HG03354 (cell line): ENCODE measurements around the gene CARM1.
"Not testable (repeated sequence)": the region's sequence is repeated elsewhere in the genome, so short reads cannot be mapped to it uniquely, and the experiment has no call there.

Source experiments
- ATAC-seq: cut with Tn5 transposase; IDR thresholded peaks from one replicate; pipeline ENCODE4 v1.9.1; 2021; ENCODE audit warnings: mild to moderate bottlenecking; ENCODE audit not compliant: unreplicated experiment, poor library complexity, severe bottlenecking

Gene CARM1

GRCh38 chr19:10870955-10871603 lies at the start of gene CARM1:
Gene CARM1, plus strand, starts transcription at chr19:10871553. Its CDS starts 150 bp downstream, at chr19:10871703.
- ATAC-seq, result peak; percentile 74

GRCh38 chr19:10823690-10824089 lies 47.7 kb upstream of the CARM1 start:
- ATAC-seq, result no peak

GRCh38 chr19:10826231-10826630 lies 45.1 kb upstream of the CARM1 start:
- ATAC-seq, result no peak

- no peak for ATAC-seq
These were observed 44.5 kb upstream of the CARM1 start for GRCh38 chr19:10826846-10827245.

GRCh38 chr19:10828981-10829821 lies 42.2 kb upstream of the CARM1 start:
- no peak for ATAC-seq

- no peak for ATAC-seq
These were observed 41.4 kb upstream of the CARM1 start for GRCh38 chr19:10829967-10830366.

GRCh38 chr19:10830370-10830769 lies 41.0 kb upstream of the CARM1 start:
- ATAC-seq, result no peak

- no peak for ATAC-seq
These were observed 40.2 kb upstream of the CARM1 start for GRCh38 chr19:10830931-10831779.

GRCh38 chr19:10831987-10832938 lies 39.1 kb upstream of the CARM1 start:
- no peak for ATAC-seq

GRCh38 chr19:10832939-10833296 lies 38.4 kb upstream of the CARM1 start:
- no peak for ATAC-seq

- ATAC-seq, result no peak
These were observed 36.1 kb upstream of the CARM1 start for GRCh38 chr19:10835089-10835753.

GRCh38 chr19:10835754-10836478 lies 35.4 kb upstream of the CARM1 start, which contains the start of gene TMED1:
Gene TMED1, minus strand, starts transcription at chr19:10836212. Its CDS starts 21 bp downstream, at chr19:10836191.
- peak; percentile 79 for ATAC-seq

GRCh38 chr19:10836479-10837330 lies 34.6 kb upstream of the CARM1 start:
- ATAC-seq, result peak; percentile 12

- ATAC-seq, result not testable (repeated sequence)
These were observed 33.7 kb upstream of the CARM1 start for GRCh38 chr19:10837649-10838048.

- no peak for ATAC-seq
These were observed 33.0 kb upstream of the CARM1 start for GRCh38 chr19:10838377-10838776.

- no peak for ATAC-seq
These were observed 32.0 kb upstream of the CARM1 start for GRCh38 chr19:10839114-10840050.
